Right renal pelvis (tissue), 4 donors: ENCODE results near the gene ENDOV. TPM values are rescaled to one million over a fixed set of nuclear protein-coding genes. Genes with fewer than 3 reads are reported as not detected.

ENCODE experiments used
- DNase-seq, 4 donors: peaks; one replicate each; pipeline ENCODE4 v3.0.0-alpha.2; 2013; ENCODE audit warnings: low read depth in 4 of 4, low spot score in 3 of 4, missing footprints in 1 of 4
- polyA plus RNA-seq, 4 donors: library from polyadenylated mRNA; unstranded; fragments of 120-200 nt; gene quantifications; one replicate each; pipeline ENCODE4 v1.2.1, GENCODE V29; 2013; ENCODE audit not compliant: insufficient read length in 4 of 4

The ENDOV gene
- polyA plus RNA-seq, 4 donors: 27.5 to 32.8 (median 31.0) TPM

- no peak for DNase-seq
Observed at GRCh38 chr17:80478487-80479245, 63.7 kb downstream of the ENDOV start.

GRCh38 chr17:80479246-80479566, 64.2 kb downstream of the ENDOV start:
- DNase-seq: no peak

DNA sequence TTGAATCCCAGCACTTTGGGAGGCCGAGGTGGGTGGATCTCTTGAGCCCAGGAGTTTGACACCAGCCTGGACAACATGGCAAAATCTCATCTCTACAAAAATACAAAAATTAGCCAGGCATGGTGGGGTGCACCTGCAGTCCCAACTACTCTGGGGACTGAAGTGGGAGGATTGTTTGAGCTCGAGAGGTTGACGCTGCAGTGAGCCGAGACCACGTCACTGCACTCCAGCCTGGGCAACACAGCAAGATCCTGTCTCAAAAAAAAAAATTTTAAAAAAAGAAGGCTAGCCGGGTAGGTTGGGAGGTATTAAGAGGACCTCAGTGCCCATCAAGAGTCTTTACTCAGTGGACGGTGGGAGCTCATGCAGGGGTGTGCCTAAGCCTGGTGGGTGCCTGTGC, 65.3 kb downstream of the ENDOV start:
- DNase-seq: no peak

DNA sequence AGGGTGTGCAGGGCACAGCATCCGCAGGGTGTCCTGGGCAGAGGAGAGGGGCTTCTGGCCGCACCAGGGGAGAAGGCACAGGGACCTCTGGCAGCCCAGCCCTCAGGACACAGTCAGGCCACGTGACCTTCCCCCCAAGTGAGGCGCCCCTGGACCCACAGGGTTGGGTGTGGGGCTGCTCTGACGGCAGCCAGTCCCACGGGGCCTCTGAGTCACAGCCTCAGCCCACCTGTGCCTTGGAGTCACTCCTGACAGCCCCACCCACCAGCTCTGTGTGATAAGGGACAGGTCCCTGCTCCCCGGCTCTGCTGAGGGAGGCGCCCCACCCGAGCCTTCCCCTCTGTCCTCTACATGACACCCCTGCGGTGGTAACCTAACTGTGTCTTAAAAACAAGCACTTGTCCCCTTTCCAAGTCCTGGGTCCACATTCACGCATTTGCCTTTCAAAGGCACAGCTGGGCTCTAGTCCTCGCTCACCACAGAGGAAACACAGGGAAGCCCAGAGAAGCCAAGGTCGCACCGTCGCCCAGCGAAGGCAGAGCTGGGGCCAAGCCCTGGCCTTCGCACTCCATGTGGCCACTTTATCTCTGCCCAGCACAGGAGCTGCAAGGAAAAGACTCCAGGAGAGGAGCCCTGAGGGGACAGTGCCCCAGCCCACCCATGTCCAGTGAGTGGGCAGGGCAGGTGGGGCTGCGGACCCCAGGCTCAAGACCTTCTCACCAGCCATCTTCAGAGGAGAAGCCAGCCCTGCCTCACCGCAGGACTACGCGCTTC, 66.5 kb downstream of the ENDOV start:
- no peak for DNase-seq

- no peak for DNase-seq
Observed at GRCh38 chr17:80482058-80482318, 67.0 kb downstream of the ENDOV start.

DNA sequence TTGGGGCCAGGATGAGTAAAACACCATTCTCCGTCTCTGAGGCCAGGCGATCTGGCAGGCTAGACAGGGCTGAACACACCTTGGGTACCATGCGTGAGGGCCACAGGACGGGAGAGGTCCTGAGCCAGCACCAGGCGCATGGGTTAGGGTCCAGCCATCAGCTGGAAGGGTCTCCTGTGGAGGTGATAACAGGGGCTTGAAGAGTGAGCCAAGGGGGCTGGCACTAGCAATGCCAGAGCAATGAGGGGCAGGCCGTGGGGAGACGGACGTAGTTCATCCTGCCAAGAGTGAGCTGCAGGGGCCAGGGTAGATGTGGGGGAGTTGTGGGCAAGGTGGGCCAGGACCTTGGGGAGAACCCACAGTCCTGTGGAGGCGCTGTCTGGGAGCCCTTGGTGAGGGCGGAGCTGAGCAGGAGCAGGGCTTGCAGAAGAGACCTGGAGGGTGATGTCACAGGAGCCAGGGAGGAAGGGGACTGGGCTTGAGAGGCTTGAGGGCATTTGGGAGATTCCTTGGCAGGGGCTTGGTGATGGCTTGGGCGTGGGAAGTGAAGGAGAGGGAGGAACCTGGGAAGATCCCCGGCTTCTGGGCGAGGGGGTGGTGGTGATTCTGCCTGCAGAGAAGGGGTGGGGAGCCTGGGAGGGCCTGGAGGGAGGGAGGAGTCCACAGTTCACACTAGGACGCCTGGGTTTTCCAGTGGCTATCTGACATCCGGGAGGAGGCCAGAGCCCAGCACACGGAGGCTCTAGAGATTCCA, 67.8 kb downstream of the ENDOV start:
- DNase-seq: no peak

- DNase-seq: no peak
Observed at GRCh38 chr17:80485846-80486245, 70.9 kb downstream of the ENDOV start.

DNA sequence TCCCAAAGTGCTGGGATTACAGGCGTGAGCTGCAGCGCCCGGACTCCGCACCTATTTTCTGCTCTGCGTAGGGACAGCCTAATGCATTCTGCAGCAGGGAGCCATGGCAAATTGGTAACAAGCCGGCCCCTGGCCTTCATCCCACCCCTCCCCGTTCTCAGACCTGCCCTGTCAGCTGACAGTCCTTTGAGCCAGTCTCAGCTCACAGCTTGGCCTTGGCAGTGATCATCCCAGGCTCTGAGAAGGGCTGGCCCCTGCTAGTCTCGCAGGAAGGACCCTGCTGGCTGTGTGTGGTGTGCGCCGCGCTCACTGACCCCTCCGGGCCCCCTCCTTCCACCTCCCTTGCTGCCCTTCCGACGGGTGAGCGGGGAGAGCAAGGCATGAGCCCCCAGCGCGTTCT, 71.7 kb downstream of the ENDOV start:
- no peak for DNase-seq

GRCh38 chr17:80487511-80487910, 72.5 kb downstream of the ENDOV start:
- no peak for DNase-seq

Other genes starting within 250 kb of the ENDOV start
- gene CARD14, start 245.1 kb upstream of the ENDOV start, polyA plus RNA-seq: 1 to 10 TPM in 3 of 4 donors, under 1 TPM in 1; 0.90 to 1.5 (median 1.2) TPM
- 10 to 100 TPM; 33.5 to 40.2 (median 38.6) TPM for gene SGSH, start 194.8 kb upstream of the ENDOV start, polyA plus RNA-seq
- gene SLC26A11, start 194.7 kb upstream of the ENDOV start, polyA plus RNA-seq: 10 to 100 TPM; 22.9 to 28.8 (median 25.7) TPM
- 10 to 100 TPM; 51.7 to 61.4 (median 55.2) TPM for gene RNF213, start 154.3 kb upstream of the ENDOV start, polyA plus RNA-seq
- gene NPTX1, start 61.4 kb downstream of the ENDOV start, polyA plus RNA-seq: 1 to 10 TPM in 3 of 4 donors, under 1 TPM in 1; 0.75 to 1.4 (median 1.4) TPM
- 10 to 100 TPM; 17.1 to 21.9 (median 19.5) TPM for gene RPTOR, start 129.7 kb downstream of the ENDOV start, polyA plus RNA-seq